Smooth muscle cell (in vitro differentiated cells): ENCODE results near the gene DCST2. TPM values are rescaled to one million over a fixed set of nuclear protein-coding genes. Genes with fewer than 3 reads are reported as not detected.

Experiments
- DNase-seq: peaks from one replicate; lab custom pipeline; 2025; ENCODE audit not compliant: unreplicated experiment; lab: John Stamatoyannopoulos, UW
- H2AFZ ChIP-seq: fragments of 200-600 bp; sonication (generic); 2 replicates; pipeline ENCODE4 v1.6.0; 2016; ENCODE audit warnings: antibody characterized with exemption, low read depth, mild to moderate bottlenecking
- H3F3A ChIP-seq: fragments of 200-600 bp; sonication (generic); 2 replicates; pipeline ENCODE4 v1.6.0; 2017; ENCODE audit warnings: antibody characterized with exemption, low read depth
- H3K27ac ChIP-seq: fragments of 200-600 bp; sonication (generic); 2 replicates; pipeline ENCODE4 v1.5.1; 2016; ENCODE audit warnings: low read depth, mild to moderate bottlenecking
- H3K27me3 ChIP-seq: fragments of 200-600 bp; sonication (generic); 2 replicates; pipeline ENCODE4 v1.6.1; 2016; ENCODE audit warnings: low read depth, mild to moderate bottlenecking
- H3K36me3 ChIP-seq: fragments of 200-600 bp; sonication (generic); 2 replicates; pipeline ENCODE4 v1.5.1; 2016; ENCODE audit warnings: low read depth
- H3K4me1 ChIP-seq: fragments of 200-600 bp; sonication (generic); 2 replicates; pipeline ENCODE4 v1.5.1; 2016; ENCODE audit warnings: low read depth
- H3K4me2 ChIP-seq: fragments of 200-600 bp; sonication (generic); 2 replicates; pipeline ENCODE4 v1.6.0; 2016; ENCODE audit warnings: mild to moderate bottlenecking
- H3K4me3 ChIP-seq: fragments of 200-600 bp; sonication (generic); 2 replicates; pipeline ENCODE4 v1.5.1; 2016; ENCODE audit warnings: mild to moderate bottlenecking
- H3K79me2 ChIP-seq: fragments of 200-600 bp; sonication (generic); 2 replicates; pipeline ENCODE4 v1.6.0; 2016; ENCODE audit warnings: low read depth, mild to moderate bottlenecking
- H3K9ac ChIP-seq: fragments of 200-600 bp; sonication (generic); 2 replicates; pipeline ENCODE4 v1.6.0; 2016; ENCODE audit warnings: low read depth
- H3K9me3 ChIP-seq: fragments of 200-600 bp; sonication (generic); replicated peaks from 2 replicates; pipeline ENCODE4 v1.5.1; 2016; ENCODE audit warnings: low read depth
- H4K20me1 ChIP-seq: fragments of 200-600 bp; sonication (generic); 2 replicates; pipeline ENCODE4 v1.6.0; 2016; ENCODE audit warnings: low read depth
- WGBS: methylation state at CpG from one replicate; pipeline ENCODE4 v1.1.7; 2016; ENCODE audit warnings: low lambda C conversion rate; 5-methylcytosine and 5-hydroxymethylcytosine counted together
- polyA plus RNA-seq: library from polyadenylated mRNA; unstranded; fragments of >200 nt; fragmentation: Nextera tagmentation; extraction: Ambion mirVana; gene quantifications from 2 replicates; pipeline ENCODE4 v1.2.1, GENCODE V29; 2016
- total RNA-seq: library from RNA; depleted of rRNA; stranded (reverse); fragments of >200 nt; gene quantifications from 2 replicates; pipeline ENCODE4 v1.2.3, GENCODE V29; 2014
- TF ChIP-seq, protein P1 (sequence below): fragments of 200-600 bp; sonication (generic); IDR thresholded peaks from 2 replicates; pipeline ENCODE4 v1.5.1; 2017; ENCODE audit warnings: borderline replicate concordance, mild to moderate bottlenecking, antibody characterized with exemption; ENCODE audit not compliant: insufficient read depth, poor library complexity, severe bottlenecking

The DCST2 gene
- total and polyA plus RNA-seq, 2 experiments from 2014 or later: 1.3 TPM; not detected in 1

DNA sequence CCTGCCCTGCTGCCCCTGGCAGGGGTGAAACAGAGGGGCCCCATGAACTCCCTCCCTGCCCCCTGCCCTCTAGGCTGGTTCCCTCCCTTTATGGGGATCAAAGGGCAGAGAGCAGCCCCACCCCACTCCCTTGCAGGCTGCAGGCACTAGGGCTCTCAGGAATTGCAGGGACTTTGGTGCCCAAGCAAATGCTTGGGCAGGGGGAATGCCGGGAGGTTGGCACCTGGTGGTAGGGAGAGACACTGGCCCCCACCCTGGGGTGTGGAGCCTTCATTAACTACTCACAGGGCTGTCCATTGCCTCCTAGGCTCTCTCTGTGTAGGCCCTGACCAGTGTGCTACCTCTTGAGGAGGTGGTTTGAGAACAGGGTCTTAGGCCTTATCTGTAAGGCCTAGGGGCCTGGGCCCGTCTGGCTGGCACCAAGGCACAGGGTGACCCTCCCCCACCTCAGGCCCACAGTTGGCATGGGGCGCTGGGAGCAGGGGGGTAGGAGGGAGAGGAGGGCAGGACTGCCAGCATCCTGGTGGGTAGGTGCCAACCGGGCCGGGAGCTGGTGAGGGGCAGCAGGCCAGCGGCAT, 26.2 kb downstream of the DCST2 start:
- H3K4me2 ChIP-seq: no peak overlapping the region
- no peaks in the 10 kb centered on the region for H3K27me3 ChIP-seq
- H3K4me1 ChIP-seq: peaks cover 37% of the 10 kb centered on the region
- no peaks in the 10 kb centered on the region for H3F3A ChIP-seq
- no peak overlapping the region for H2AFZ ChIP-seq
- no peak overlapping the region for H3K27ac ChIP-seq
- H3K4me3 ChIP-seq: no peak overlapping the region
- H4K20me1 ChIP-seq: peaks cover 61% of the 10 kb centered on the region
- H3K9ac ChIP-seq: no peak overlapping the region
- DNase-seq: no peak
- peaks cover 49% of the 10 kb centered on the region for H3K79me2 ChIP-seq
- no peaks in the 10 kb centered on the region for H3K9me3 ChIP-seq
- no peaks in the 10 kb centered on the region for H3K36me3 ChIP-seq
- 96% methylated on average over 4 of the region's 6 CpGs for WGBS
- TF ChIP-seq, protein P1, sequence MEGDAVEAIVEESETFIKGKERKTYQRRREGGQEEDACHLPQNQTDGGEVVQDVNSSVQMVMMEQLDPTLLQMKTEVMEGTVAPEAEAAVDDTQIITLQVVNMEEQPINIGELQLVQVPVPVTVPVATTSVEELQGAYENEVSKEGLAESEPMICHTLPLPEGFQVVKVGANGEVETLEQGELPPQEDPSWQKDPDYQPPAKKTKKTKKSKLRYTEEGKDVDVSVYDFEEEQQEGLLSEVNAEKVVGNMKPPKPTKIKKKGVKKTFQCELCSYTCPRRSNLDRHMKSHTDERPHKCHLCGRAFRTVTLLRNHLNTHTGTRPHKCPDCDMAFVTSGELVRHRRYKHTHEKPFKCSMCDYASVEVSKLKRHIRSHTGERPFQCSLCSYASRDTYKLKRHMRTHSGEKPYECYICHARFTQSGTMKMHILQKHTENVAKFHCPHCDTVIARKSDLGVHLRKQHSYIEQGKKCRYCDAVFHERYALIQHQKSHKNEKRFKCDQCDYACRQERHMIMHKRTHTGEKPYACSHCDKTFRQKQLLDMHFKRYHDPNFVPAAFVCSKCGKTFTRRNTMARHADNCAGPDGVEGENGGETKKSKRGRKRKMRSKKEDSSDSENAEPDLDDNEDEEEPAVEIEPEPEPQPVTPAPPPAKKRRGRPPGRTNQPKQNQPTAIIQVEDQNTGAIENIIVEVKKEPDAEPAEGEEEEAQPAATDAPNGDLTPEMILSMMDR: no peak

DNA sequence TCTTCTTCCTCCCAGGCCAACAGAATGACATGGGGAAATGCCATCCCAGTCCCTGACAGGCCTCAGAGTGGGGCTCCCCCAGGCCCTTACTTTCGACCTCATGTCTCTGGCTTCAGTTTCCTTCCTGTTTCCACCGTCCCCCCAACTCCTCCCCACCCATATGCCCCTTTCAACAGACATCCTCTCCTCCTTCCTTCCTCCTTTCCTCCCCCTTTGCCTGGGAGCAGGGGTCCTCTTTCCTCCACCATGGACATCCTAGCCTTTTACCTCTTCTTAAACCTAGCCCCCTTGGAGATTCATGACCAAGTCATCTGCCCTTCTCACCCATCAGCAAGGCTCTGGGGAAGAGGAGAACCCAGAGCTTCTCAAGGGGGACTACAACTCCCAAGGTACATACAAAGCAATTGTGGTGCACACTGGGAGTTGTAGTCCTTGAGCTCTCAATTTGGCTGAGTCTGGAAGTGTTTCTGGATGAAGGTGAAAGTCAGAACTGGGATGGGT, 26.9 kb downstream of the DCST2 start:
- no peaks in the 10 kb centered on the region for H3K9me3 ChIP-seq
- no peak overlapping the region for H2AFZ ChIP-seq
- H3K27me3 ChIP-seq: no peaks in the 10 kb centered on the region
- no peak for DNase-seq
- H4K20me1 ChIP-seq: peaks cover 55% of the 10 kb centered on the region
- no peaks in the 10 kb centered on the region for H3F3A ChIP-seq
- peaks cover 49% of the 10 kb centered on the region for H3K79me2 ChIP-seq
- peaks cover 32% of the 10 kb centered on the region for H3K4me1 ChIP-seq
- no peak overlapping the region for H3K4me2 ChIP-seq
- no peak overlapping the region for H3K27ac ChIP-seq
- no peaks in the 10 kb centered on the region for H3K36me3 ChIP-seq
- H3K4me3 ChIP-seq: no peak overlapping the region
- WGBS: 71% methylated on average over 2 of the region's 2 CpGs
- no peak overlapping the region for H3K9ac ChIP-seq
- TF ChIP-seq, protein P1: no peak

DNA sequence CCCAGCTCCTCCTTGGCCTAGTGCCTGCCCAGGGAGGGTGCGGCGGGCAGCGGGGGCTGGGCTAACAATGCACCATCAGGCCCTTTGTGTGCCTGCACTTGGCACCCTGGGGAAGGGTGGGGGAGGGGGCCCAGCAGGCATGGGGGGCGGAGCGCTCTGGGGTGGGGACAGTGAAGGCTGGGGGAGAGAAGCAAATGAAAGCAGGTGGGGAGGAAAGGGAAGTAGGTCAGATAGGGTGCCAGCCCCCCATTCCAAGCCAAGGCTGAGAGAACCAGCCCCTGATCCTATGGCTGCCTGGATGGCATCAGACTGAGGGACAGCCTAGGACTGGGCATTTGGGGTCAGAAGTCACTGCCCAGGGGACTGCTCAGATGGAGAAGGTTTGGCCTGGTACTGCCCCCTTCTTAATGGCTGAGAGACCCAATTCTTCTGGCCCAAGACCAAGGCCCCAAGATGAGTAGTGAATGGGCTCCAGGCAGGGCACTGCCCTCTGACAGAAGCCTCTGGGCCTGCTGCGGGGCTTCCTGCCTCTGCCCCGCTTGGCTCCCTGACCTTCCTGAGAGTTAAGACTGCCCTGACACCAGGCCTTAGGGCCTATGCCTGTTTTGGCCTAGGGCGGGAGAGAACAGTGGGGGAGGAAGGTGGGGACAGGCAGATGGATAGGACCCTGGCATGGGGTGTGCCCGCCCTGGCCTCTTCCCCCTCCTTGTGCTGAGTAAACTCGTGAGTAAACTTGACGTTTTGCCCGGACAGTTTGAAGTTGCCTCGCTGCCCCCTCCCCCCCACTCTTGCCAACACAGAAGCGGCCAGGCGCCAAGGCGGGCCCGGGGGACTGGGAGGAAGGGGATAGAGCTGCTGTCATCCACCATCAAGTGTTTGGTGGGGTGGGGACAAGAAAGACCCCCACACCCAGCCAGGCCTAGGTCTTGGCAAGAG, 28.2 kb downstream of the DCST2 start:
- Histone ChIP-seq H3K4me1 (peaks cover 20% of the 10 kb centered on the region), H2AFZ (no peak overlapping the region), H3K27me3 (no peaks in the 10 kb centered on the region), H3K27ac (no peak overlapping the region), H3F3A (peaks cover 6% of the 10 kb centered on the region), H3K36me3 (no peaks in the 10 kb centered on the region), H3K4me3 (no peak overlapping the region), H3K9ac (no peak overlapping the region), H4K20me1 (peaks cover 44% of the 10 kb centered on the region), H3K9me3 (no peaks in the 10 kb centered on the region), H3K4me2 (no peak overlapping the region), H3K79me2 (peaks cover 49% of the 10 kb centered on the region)
- TF ChIP-seq, protein P1: no peak
- 94% methylated on average over 12 of the region's 17 CpGs for WGBS
- no peak for DNase-seq
